ENCODE measurements around the gene CIDEA. TPM values are rescaled to one million over a fixed set of nuclear protein-coding genes. Genes with fewer than 3 reads are reported as not detected.

The CIDEA gene
- total and polyA plus RNA-seq, 4 donors, result 0.57 to 0.58 TPM; not detected in 2

GRCh38 chr18:12307701-12308385 lies 53.7 kb downstream of the CIDEA start, which contains the start of gene TUBB6:
Gene TUBB6, plus strand, starts transcription at chr18:12308241. Its CDS starts 52 bp downstream, at chr18:12308293.
- no peaks in the 10 kb centered on the region for H3K36me3 ChIP-seq (ENCODE audit: control insufficient read depth in 1 of 2, insufficient read depth in 2 of 2, low read length in 1 of 2)
- 0% methylated on average over 63 to 88 of the region's 88 CpGs for WGBS, 2 donors
- no peaks in the 10 kb centered on the region for H3K9me3 ChIP-seq (ENCODE audit: control insufficient read depth, low read length)

GRCh38 chr18:12308386-12309100 lies 54.4 kb downstream of the CIDEA start:
- ATAC-seq (ENCODE audit: low FRiP score) (peak; percentile 91), DNase-seq (peak; percentile 93 to 96)
- H3K36me3 ChIP-seq (ENCODE audit: control insufficient read depth in 1 of 2, insufficient read depth in 2 of 2, low read length in 1 of 2), result no peaks in the 10 kb centered on the region
- intact Hi-C loops (cut with DNase I), result loop anchor here (1.0 to 5.0 kb wide), 4 partner anchors 29 to 71 kb away; partner anchors contain the start of gene AFG3L2 (in 1 of the 2)
- WGBS, 2 donors, result 0% methylated on average over 64 to 81 of the region's 81 CpGs
- H3K27me3 ChIP-seq (ENCODE audit: control insufficient read depth in 1 of 2, insufficient read depth in 2 of 2, low read length in 1 of 2), result no peaks in the 10 kb centered on the region
- peak overlapping the region; percentile 95 to 100 for H3K27ac ChIP-seq (ENCODE audit: low read depth in 1 of 2, low read length in 2 of 2)
- H3K9me3 ChIP-seq (ENCODE audit: control insufficient read depth, low read length), result no peaks in the 10 kb centered on the region
- peaks cover 0 to 8% of the 10 kb centered on the region in 2 donors for H3K4me1 ChIP-seq (ENCODE audit: control insufficient read depth in 1 of 2, insufficient read depth in 2 of 2, low read length in 2 of 2)
- peak overlapping the region; percentile 78 to 91 for H3K4me3 ChIP-seq (ENCODE audit: low read length in 2 of 2)

More at GRCh38 chr18:12307701-12308385, 53.7 kb downstream of the CIDEA start, which contains the start of gene TUBB6:
- Histone ChIP-seq H3K4me3 (ENCODE audit: low read length in 2 of 2) (peak within 1 kb of the TSS; percentile 78 to 91), H3K4me1 (ENCODE audit: control insufficient read depth in 1 of 2, insufficient read depth in 2 of 2, low read length in 2 of 2) (peaks cover 0 to 5% of the 10 kb centered on the region in 2 donors), H3K27ac (ENCODE audit: low read depth in 1 of 2, low read length in 2 of 2) (peak within 1 kb of the TSS; percentile 97 to 100), H3K27me3 (ENCODE audit: control insufficient read depth in 1 of 2, insufficient read depth in 2 of 2, low read length in 1 of 2) (no peaks in the 10 kb centered on the region)
- peak; percentile 76 for ATAC-seq (ENCODE audit: low FRiP score)
- intact Hi-C loops (cut with DNase I), result loop anchor here (1.0 to 5.0 kb wide), 4 partner anchors 29 to 71 kb away; partner anchors contain the start of gene AFG3L2 (in 1 of the 2)
- DNase-seq, result peak; percentile 84 to 95

DNA sequence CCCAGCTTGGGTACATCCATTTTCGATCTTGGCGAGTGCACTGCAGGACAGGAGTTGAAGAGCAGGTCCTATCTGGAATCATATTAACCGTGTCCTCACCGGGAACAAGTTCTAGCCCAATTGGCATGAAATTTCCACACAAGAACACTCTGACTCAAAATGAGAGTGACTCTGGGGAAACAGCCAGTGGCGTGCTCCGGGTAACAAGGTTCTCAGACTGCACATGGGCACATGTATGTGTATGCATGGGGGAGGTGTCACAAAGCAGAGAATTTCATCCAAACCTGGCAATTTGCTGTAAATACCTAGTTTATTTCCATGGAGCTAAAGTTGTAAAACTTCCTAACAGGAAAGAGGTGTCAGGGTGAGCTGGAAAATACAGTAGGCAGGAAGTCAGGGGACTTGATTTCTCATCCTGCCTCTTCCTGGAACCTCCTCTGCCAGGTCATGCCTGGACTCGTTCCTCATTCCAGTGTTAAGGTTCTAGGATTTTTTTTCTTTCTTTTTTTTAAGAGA lies 55.6 kb downstream of the CIDEA start:
- 23 to 33% methylated on average over 7 of the region's 7 CpGs for WGBS, 2 donors
- peak overlapping the region in 1 of 2 donors; percentile 42 for H3K27ac ChIP-seq (ENCODE audit: low read depth in 1 of 2, low read length in 2 of 2)
- peak overlapping the region in 1 of 2 donors; percentile 91 for H3K4me3 ChIP-seq (ENCODE audit: low read length in 2 of 2)
- DNase-seq (no peak), ATAC-seq (ENCODE audit: low FRiP score) (no peak)
- peaks cover 0 to 13% of the 10 kb centered on the region in 2 donors for H3K4me1 ChIP-seq (ENCODE audit: control insufficient read depth in 1 of 2, insufficient read depth in 2 of 2, low read length in 2 of 2)
- no peaks in the 10 kb centered on the region for H3K9me3 ChIP-seq (ENCODE audit: control insufficient read depth, low read length)
- no peaks in the 10 kb centered on the region for H3K36me3 ChIP-seq (ENCODE audit: control insufficient read depth in 1 of 2, insufficient read depth in 2 of 2, low read length in 1 of 2)
- intact Hi-C loops (cut with DNase I), result loop anchor here (5.0 kb wide), 3 partner anchors 37 to 72 kb away; partner anchors contain the start of gene AFG3L2 (in 1 of the 2)
- H3K27me3 ChIP-seq (ENCODE audit: control insufficient read depth in 1 of 2, insufficient read depth in 2 of 2, low read length in 1 of 2), result no peaks in the 10 kb centered on the region

- no peak overlapping the region for H3K4me3 ChIP-seq (ENCODE audit: low read length in 2 of 2)
- WGBS, 2 donors, result 93 to 94% methylated on average over 6 of the region's 6 CpGs
- ATAC-seq (ENCODE audit: low FRiP score) (no peak), DNase-seq (no peak)
- H3K27me3 ChIP-seq (ENCODE audit: control insufficient read depth in 1 of 2, insufficient read depth in 2 of 2, low read length in 1 of 2), result no peaks in the 10 kb centered on the region
- H3K4me1 ChIP-seq (ENCODE audit: control insufficient read depth in 1 of 2, insufficient read depth in 2 of 2, low read length in 2 of 2), result peaks cover 0 to 13% of the 10 kb centered on the region in 2 donors
- intact Hi-C loops (cut with DNase I), result no loop called here
- no peaks in the 10 kb centered on the region for H3K9me3 ChIP-seq (ENCODE audit: control insufficient read depth, low read length)
- no peak overlapping the region for H3K27ac ChIP-seq (ENCODE audit: low read depth in 1 of 2, low read length in 2 of 2)
- H3K36me3 ChIP-seq (ENCODE audit: control insufficient read depth in 1 of 2, insufficient read depth in 2 of 2, low read length in 1 of 2), result no peaks in the 10 kb centered on the region
Measured at GRCh38 chr18:12310762-12311161, 56.6 kb downstream of the CIDEA start.

DNA sequence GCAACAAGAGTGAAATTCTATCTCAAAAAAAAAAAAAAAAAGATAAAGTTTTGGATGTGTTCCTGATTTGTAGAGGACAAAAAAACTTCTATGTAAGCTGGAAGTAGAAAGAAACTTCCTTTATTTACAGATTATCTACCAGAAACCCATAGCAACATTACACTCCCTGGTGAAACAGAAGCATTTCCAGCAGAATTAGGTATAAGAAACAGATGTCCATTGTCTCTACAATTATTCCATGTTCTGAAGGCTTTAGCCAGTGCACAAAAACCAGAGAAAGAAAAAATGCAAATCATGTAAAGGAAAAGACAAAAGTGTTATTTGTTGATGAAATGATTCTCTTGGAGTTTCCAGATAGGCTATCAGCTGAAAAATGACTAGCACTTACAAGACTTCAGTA lies 58.8 kb downstream of the CIDEA start:
- DNase-seq, result no peak
- Histone ChIP-seq H3K36me3 (ENCODE audit: control insufficient read depth in 1 of 2, insufficient read depth in 2 of 2, low read length in 1 of 2) (no peaks in the 10 kb centered on the region), H3K27ac (ENCODE audit: low read depth in 1 of 2, low read length in 2 of 2) (no peak overlapping the region), H3K9me3 (ENCODE audit: control insufficient read depth, low read length) (no peaks in the 10 kb centered on the region), H3K4me1 (ENCODE audit: control insufficient read depth in 1 of 2, insufficient read depth in 2 of 2, low read length in 2 of 2) (peaks cover 3 to 13% of the 10 kb centered on the region in 2 donors), H3K4me3 (ENCODE audit: low read length in 2 of 2) (no peak overlapping the region), H3K27me3 (ENCODE audit: control insufficient read depth in 1 of 2, insufficient read depth in 2 of 2, low read length in 1 of 2) (no peaks in the 10 kb centered on the region)
- ATAC-seq (ENCODE audit: low FRiP score), result no peak
- intact Hi-C loops (cut with DNase I), result no loop called here

GRCh38 chr18:12313530-12314245 lies 59.5 kb downstream of the CIDEA start:
- WGBS, 2 donors, result 58 to 74% methylated on average over 5 of the region's 5 CpGs
- DNase-seq (no peak), ATAC-seq (ENCODE audit: low FRiP score) (no peak)
- H3K36me3 ChIP-seq (ENCODE audit: control insufficient read depth in 1 of 2, insufficient read depth in 2 of 2, low read length in 1 of 2), result no peaks in the 10 kb centered on the region
- intact Hi-C loops (cut with DNase I), result no loop called here
- no peaks in the 10 kb centered on the region for H3K9me3 ChIP-seq (ENCODE audit: control insufficient read depth, low read length)
- H3K27ac ChIP-seq (ENCODE audit: low read depth in 1 of 2, low read length in 2 of 2), result peak overlapping the region in 1 of 2 donors; percentile 18
- H3K27me3 ChIP-seq (ENCODE audit: control insufficient read depth in 1 of 2, insufficient read depth in 2 of 2, low read length in 1 of 2), result no peaks in the 10 kb centered on the region
- H3K4me3 ChIP-seq (ENCODE audit: low read length in 2 of 2), result no peak overlapping the region
- H3K4me1 ChIP-seq (ENCODE audit: control insufficient read depth in 1 of 2, insufficient read depth in 2 of 2, low read length in 2 of 2), result peaks cover 7 to 13% of the 10 kb centered on the region in 2 donors

GRCh38 chr18:12314591-12315305 lies 60.6 kb downstream of the CIDEA start:
- 32 to 47% methylated on average over 1 of the region's 1 CpG for WGBS, 2 donors
- Histone ChIP-seq H3K4me1 (ENCODE audit: control insufficient read depth in 1 of 2, insufficient read depth in 2 of 2, low read length in 2 of 2) (peaks cover 7 to 10% of the 10 kb centered on the region in 2 donors), H3K27me3 (ENCODE audit: control insufficient read depth in 1 of 2, insufficient read depth in 2 of 2, low read length in 1 of 2) (no peaks in the 10 kb centered on the region), H3K36me3 (ENCODE audit: control insufficient read depth in 1 of 2, insufficient read depth in 2 of 2, low read length in 1 of 2) (no peaks in the 10 kb centered on the region), H3K9me3 (ENCODE audit: control insufficient read depth, low read length) (no peaks in the 10 kb centered on the region), H3K27ac (ENCODE audit: low read depth in 1 of 2, low read length in 2 of 2) (peak overlapping the region in 1 of 2 donors; percentile 54), H3K4me3 (ENCODE audit: low read length in 2 of 2) (no peak overlapping the region)
- intact Hi-C loops (cut with DNase I), result no loop called here
- no peak for ATAC-seq (ENCODE audit: low FRiP score)
- no peak for DNase-seq

DNA sequence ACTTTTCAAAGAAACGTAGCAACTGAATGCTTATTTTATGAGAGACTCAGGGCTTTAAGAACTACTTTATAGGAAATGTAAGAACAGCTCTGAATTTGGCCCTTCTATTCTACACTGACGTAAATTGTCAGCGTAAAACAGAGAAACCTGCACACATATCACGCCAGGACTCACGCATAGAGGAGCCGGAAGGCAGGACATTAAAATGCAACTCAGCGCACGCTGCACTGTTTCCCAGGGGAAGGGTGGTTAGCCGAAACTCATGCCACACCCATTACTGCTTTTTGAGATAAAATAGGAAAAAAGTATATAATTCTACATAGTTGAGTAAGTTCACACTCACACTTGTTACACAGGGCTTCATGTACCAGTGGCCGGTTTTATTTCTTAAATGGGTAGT lies 61.3 kb downstream of the CIDEA start:
- DNase-seq, result no peak
- ATAC-seq (ENCODE audit: low FRiP score), result peak; percentile 4
- intact Hi-C loops (cut with DNase I), result no loop called here
- peaks cover 7% of the 10 kb centered on the region in 2 donors for H3K4me1 ChIP-seq (ENCODE audit: control insufficient read depth in 1 of 2, insufficient read depth in 2 of 2, low read length in 2 of 2)
- WGBS, 2 donors, result 14 to 23% methylated on average over 10 of the region's 10 CpGs
- no peaks in the 10 kb centered on the region for H3K27me3 ChIP-seq (ENCODE audit: control insufficient read depth in 1 of 2, insufficient read depth in 2 of 2, low read length in 1 of 2)
- H3K9me3 ChIP-seq (ENCODE audit: control insufficient read depth, low read length), result no peaks in the 10 kb centered on the region
- no peak overlapping the region for H3K4me3 ChIP-seq (ENCODE audit: low read length in 2 of 2)
- H3K27ac ChIP-seq (ENCODE audit: low read depth in 1 of 2, low read length in 2 of 2), result peak overlapping the region in 1 of 2 donors; percentile 22
- no peaks in the 10 kb centered on the region for H3K36me3 ChIP-seq (ENCODE audit: control insufficient read depth in 1 of 2, insufficient read depth in 2 of 2, low read length in 1 of 2)

All from aorta (tissue), 5 donors.